Activated T-cell treated with anti-CD3 and anti-CD28 coated beads, Interleukin-2, amount 50 U/mL, for 72 hours (primary cell): ENCODE results near the gene GALNT9. TPM values are rescaled to one million over a fixed set of nuclear protein-coding genes. Genes with fewer than 3 reads are reported as not detected.
A peak's percentile ranks its signal among the peaks of the same experiment; 100 is the strongest.

ENCODE experiments used
- ATAC-seq, 2 donors: fragments of 150-1000 bp; cut with Tn5 transposase; replicated peaks in 1 of 2; 2 replicates each; pipeline ENCODE4 v1.10.0; 2021; ENCODE audit warnings: moderate library complexity in 2 of 2, mild to moderate bottlenecking in 1 of 2
- DNase-seq, 2 donors: peaks; one replicate each; pipeline ENCODE4 v3.0.0; 2021 to 2022; ENCODE audit warnings: mixed read lengths in 1 of 2
- H3K27ac Mint-ChIP-seq: one replicate; pipeline ENCODE4 v1.8.0; 2022; ENCODE audit warnings: mild to moderate bottlenecking, moderate library complexity, mixed read lengths
- H3K27me3 Mint-ChIP-seq: one replicate; pipeline ENCODE4 v1.8.0; 2022; ENCODE audit warnings: low read depth, mixed read lengths
- H3K36me3 Mint-ChIP-seq, 2 donors: one replicate each; pipeline ENCODE4 v1.8.0; 2022; ENCODE audit warnings: mixed read lengths in 2 of 2, mild to moderate bottlenecking in 1 of 2; ENCODE audit not compliant: insufficient read depth in 2 of 2
- H3K4me1 Mint-ChIP-seq: one replicate; pipeline ENCODE4 v1.8.0; 2022; ENCODE audit warnings: low read depth, mixed read lengths
- H3K4me3 Mint-ChIP-seq, 2 donors: one replicate each; pipeline ENCODE4 v1.8.0; 2022; ENCODE audit warnings: mild to moderate bottlenecking in 2 of 2, mixed read lengths in 2 of 2, moderate library complexity in 2 of 2
- H3K9me3 Mint-ChIP-seq, 2 donors: one replicate each; pipeline ENCODE4 v1.8.0; 2022; ENCODE audit warnings: mixed read lengths in 2 of 2
- total RNA-seq, 2 donors: library from RNA; stranded (reverse); gene quantifications; one replicate each; pipeline ENCODE4 v1.2.3, GENCODE V29; 2022

The GALNT9 gene
- total RNA-seq, 2 donors from 2014 or later = 0.42 to 0.53 TPM

DNA sequence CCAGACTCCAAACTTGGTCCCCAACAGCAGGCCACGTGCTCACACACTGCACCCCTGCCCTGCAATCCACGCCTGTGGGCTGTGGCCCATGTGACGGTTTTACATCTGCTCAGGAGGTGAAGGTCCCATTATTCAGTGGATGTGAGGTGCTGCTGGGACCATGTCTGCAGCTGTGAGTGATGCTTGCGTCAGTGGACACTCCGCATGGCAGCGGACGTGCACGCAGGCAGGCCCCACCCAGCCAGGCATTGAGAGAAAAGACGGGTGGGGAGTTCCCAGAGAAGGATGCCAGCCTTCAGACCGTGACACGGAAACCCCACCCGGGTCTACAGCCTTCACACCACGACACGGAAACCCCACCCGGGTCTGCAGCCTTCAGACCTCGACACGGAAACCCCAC, 117.6 kb downstream of the GALNT9 start:
- no peak for DNase-seq
- Mint-ChIP-seq H3K27me3 (no peaks in the 10 kb centered on the region), H3K27ac (no peak overlapping the region), H3K4me3 (no peak overlapping the region), H3K9me3 (peaks cover 0 to 2% of the 10 kb centered on the region in 2 donors), H3K4me1 (no peaks in the 10 kb centered on the region), H3K36me3 (peaks cover 0 to 2% of the 10 kb centered on the region in 2 donors)
- no peak for ATAC-seq

DNA sequence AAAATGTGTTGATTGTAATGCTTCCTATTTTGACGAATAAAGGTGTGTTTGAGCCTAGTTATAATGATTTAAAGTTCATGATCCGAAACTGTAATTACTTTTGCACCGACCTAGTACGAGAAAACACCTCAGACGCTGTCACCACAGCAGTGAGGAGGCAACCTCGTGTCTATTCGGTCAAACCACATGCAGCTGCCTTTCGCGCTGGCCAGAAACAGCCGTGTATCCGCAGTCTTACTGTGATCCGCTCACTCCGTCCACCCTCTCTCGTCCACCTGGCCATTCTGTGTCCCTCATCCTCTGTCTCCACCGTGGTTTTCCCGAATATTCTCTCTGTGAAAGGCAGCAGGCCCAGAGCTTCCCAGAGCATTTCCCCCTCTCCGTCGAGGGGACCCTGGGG, 118.1 kb downstream of the GALNT9 start:
- no peak for ATAC-seq
- no peak for DNase-seq
- no peak overlapping the region for H3K4me3 Mint-ChIP-seq
- H3K27ac Mint-ChIP-seq = no peak overlapping the region
- no peaks in the 10 kb centered on the region for H3K4me1 Mint-ChIP-seq
- H3K27me3 Mint-ChIP-seq = no peaks in the 10 kb centered on the region
- H3K9me3 Mint-ChIP-seq = peaks cover 0 to 2% of the 10 kb centered on the region in 2 donors
- H3K36me3 Mint-ChIP-seq = peaks cover 0 to 2% of the 10 kb centered on the region in 2 donors

GRCh38 chr12:132210223-132211055, 119.0 kb downstream of the GALNT9 start:
- H3K4me3 Mint-ChIP-seq = no peak overlapping the region
- H3K27me3 Mint-ChIP-seq = no peaks in the 10 kb centered on the region
- ATAC-seq (no peak), DNase-seq (no peak)
- H3K27ac Mint-ChIP-seq = no peak overlapping the region
- peaks cover 0 to 2% of the 10 kb centered on the region in 2 donors for H3K9me3 Mint-ChIP-seq
- H3K36me3 Mint-ChIP-seq = peaks cover 0 to 2% of the 10 kb centered on the region in 2 donors
- no peaks in the 10 kb centered on the region for H3K4me1 Mint-ChIP-seq

DNA sequence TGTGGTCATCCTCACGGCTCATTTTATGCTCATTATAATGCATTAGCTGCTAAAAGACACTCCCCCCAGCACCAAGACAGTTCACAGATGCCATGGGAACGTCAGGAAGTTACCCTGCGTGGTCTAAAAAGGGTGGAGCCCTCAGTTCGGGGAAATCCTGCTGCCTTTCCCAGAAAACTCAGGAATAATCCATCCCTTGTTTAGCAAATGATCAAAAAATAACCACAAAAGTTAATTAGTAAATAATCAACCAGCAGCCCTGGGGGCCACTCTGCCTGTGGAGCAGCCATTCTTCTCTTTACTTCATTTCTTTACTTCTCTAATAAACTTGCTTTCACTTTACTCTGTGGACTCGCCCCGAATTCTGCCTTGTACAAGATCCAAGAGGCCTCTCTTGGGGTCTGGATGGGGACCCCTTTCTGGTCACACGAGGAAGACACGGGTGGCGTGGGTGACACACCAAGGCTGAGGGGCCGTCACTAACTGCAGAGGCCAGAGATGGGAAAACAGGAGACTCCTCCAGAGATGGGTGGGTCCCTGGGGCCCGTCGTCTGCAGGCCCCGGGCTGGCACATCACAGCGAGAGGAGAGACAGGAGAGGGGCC, 119.7 kb downstream of the GALNT9 start:
- H3K4me3 Mint-ChIP-seq = no peak overlapping the region
- DNase-seq (no peak), ATAC-seq (no peak)
- peaks cover 0 to 2% of the 10 kb centered on the region in 2 donors for H3K36me3 Mint-ChIP-seq
- no peak overlapping the region for H3K27ac Mint-ChIP-seq
- H3K4me1 Mint-ChIP-seq = no peaks in the 10 kb centered on the region
- H3K9me3 Mint-ChIP-seq = peaks cover 0 to 2% of the 10 kb centered on the region in 2 donors
- peaks cover 3% of the 10 kb centered on the region for H3K27me3 Mint-ChIP-seq

GRCh38 chr12:132208153-132208823, 121.1 kb downstream of the GALNT9 start:
- peaks cover 0 to under 1% of the 10 kb centered on the region in 2 donors for H3K9me3 Mint-ChIP-seq
- H3K27me3 Mint-ChIP-seq = peaks cover 12% of the 10 kb centered on the region
- no peak overlapping the region for H3K4me3 Mint-ChIP-seq
- H3K36me3 Mint-ChIP-seq = no peaks in the 10 kb centered on the region
- no peak overlapping the region for H3K27ac Mint-ChIP-seq
- no peaks in the 10 kb centered on the region for H3K4me1 Mint-ChIP-seq
- no peak for DNase-seq
- no peak for ATAC-seq

DNA sequence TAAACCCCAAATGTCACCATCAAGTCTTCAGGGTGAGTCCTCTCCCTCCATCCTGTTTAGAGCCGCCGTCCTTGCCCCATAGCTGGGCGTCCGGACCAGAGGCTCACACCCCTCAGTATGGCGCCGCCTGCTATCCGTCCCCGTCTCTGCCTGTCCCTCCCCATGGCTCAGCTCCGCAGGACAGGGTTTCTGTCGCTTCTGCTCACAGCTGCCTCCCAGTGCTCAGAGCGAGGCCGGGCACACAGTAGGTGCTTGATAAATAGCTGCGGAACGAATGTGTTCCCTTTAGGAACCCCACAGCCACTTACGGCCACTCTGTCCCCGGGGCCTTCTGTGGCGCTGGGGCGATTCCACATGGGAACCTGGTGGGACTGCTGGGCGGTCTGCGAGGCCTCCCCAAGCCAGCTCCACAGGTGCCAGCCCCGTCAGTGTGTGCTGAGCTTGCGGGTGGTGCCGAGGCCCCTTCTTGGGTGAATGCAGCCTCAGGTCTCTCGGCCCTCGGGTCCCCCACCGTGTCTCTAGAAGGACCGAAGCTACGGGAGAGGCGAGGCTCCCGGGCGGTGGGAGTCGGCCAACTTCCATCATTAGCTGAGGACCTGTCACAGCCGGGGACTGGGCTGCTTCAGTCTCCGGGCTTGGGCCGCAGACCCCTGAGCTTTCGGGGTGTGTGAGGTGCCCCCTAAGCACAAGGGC, 122.2 kb downstream of the GALNT9 start:
- peak overlapping the region in 1 of 2 donors; percentile 4 for H3K4me3 Mint-ChIP-seq
- ATAC-seq (no peak), DNase-seq (no peak)
- no peaks in the 10 kb centered on the region for H3K9me3 Mint-ChIP-seq
- H3K36me3 Mint-ChIP-seq = no peaks in the 10 kb centered on the region
- H3K4me1 Mint-ChIP-seq = no peaks in the 10 kb centered on the region
- peaks cover 12% of the 10 kb centered on the region for H3K27me3 Mint-ChIP-seq
- no peak overlapping the region for H3K27ac Mint-ChIP-seq

GRCh38 chr12:132206046-132206434, 123.3 kb downstream of the GALNT9 start:
- Mint-ChIP-seq H3K9me3 (no peaks in the 10 kb centered on the region), H3K27me3 (peaks cover 12% of the 10 kb centered on the region), H3K27ac (no peak overlapping the region), H3K4me1 (no peaks in the 10 kb centered on the region), H3K36me3 (no peaks in the 10 kb centered on the region), H3K4me3 (peak overlapping the region in 1 of 2 donors; percentile 43)
- ATAC-seq (no peak), DNase-seq (no peak)

DNA sequence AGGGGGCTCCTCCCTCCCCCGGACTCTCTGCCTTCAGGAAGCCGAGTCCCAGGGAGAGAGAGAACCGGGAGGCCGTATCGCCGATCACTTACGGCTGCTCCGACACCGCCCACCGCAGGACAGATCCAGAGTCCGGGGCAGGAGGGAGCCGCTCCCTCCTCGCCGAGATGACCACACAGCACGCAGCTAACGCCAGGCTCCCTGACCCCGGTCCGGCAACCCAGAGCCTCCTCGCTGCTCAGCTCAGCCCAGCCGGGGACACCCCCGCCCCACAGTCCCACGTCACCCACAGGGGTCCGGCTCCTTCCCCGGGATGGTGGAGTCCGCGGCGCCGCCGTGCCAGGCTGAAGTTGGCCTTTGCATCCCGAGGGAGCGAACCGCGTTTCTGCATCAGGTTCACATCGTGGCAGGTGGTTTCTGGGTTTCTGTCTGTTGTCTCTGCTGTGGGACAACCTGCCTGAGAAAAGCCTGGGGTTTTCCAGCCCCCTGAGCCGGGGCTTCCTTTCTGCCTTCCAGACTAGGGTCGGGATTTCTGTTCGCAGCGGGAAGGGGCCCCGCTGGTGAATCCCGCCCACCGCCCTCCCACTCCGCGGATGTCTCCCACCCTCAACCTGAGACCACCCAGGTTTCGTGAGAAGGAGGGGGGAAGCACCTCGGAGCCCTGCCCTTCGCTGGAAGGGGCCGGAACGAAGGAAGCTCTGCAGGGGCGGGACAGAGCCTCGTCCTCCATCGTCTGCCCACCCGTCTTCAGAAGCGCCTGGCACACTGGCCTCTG, 123.9 kb downstream of the GALNT9 start:
- H3K27ac Mint-ChIP-seq = no peak overlapping the region
- no peak for ATAC-seq
- H3K36me3 Mint-ChIP-seq = no peaks in the 10 kb centered on the region
- no peaks in the 10 kb centered on the region for H3K9me3 Mint-ChIP-seq
- no peak for DNase-seq
- H3K4me1 Mint-ChIP-seq = no peaks in the 10 kb centered on the region
- peaks cover 12% of the 10 kb centered on the region for H3K27me3 Mint-ChIP-seq
- peak overlapping the region in 1 of 2 donors; percentile 57 for H3K4me3 Mint-ChIP-seq

DNA sequence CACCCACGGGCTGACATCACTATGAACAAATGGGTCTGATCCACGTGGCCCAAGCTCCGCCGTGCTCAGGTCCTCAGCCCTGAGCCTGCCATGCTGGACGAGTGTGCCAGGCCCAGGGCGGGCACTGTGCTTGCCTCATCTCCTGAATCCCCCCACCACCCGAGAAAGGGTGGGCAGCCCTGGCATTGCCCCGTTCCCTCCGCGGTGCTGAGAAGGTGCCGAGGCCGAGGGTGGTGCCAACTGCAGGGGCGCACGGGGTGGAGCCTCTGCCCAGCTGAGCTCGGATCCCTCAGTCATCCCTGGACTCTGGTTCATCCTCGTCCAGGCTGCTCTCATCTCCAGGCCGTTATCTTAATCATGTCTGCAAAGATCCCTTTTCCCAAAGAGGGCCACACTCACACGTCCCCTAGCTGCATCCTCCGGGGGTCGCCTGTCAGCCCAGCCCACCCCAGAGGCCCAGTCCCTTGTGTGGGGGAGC, 124.6 kb downstream of the GALNT9 start:
- ATAC-seq (no peak), DNase-seq (no peak)
- H3K36me3 Mint-ChIP-seq = no peaks in the 10 kb centered on the region
- H3K4me3 Mint-ChIP-seq = peak overlapping the region in 1 of 2 donors; percentile 57
- H3K9me3 Mint-ChIP-seq = no peaks in the 10 kb centered on the region
- H3K27ac Mint-ChIP-seq = no peak overlapping the region
- H3K27me3 Mint-ChIP-seq = peaks cover 12% of the 10 kb centered on the region
- H3K4me1 Mint-ChIP-seq = no peaks in the 10 kb centered on the region

DNA sequence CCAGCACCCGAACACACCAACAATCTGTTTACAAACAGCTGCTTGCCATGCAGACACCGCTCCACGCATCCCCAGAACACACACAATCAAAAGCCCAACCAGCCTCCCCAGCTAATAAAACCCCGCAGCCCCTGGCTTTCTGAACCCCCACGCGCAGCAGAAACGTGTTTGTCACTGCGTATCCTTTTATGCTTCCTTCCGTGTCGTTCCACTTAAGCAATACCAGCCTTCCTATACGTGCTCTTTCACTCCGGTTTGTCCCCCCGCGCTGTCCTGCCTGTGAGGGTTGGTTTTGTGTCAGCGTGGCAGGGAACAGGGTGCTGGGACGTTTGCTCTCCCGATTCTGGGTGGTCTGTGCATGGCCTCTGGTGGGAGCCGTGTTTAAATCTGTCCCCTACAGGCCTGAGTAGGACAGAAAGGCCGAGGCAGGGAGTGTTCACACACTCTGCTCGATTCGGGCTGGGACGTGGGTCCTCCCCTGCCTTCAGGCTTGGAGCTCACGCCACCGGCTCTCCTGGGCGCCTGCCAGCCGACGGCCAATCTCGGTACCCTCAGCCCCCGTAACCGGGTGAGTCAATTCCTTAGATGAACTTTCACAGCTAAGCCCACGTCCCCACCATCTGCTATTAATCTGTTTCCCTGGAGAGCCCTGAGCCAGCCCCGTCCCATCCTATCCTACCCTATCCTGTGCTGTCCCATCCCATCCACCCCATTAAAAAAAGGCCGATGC, 125.2 kb downstream of the GALNT9 start:
- Mint-ChIP-seq H3K4me3 (no peak overlapping the region), H3K36me3 (no peaks in the 10 kb centered on the region), H3K9me3 (no peaks in the 10 kb centered on the region), H3K27ac (no peak overlapping the region), H3K27me3 (peaks cover 12% of the 10 kb centered on the region), H3K4me1 (no peaks in the 10 kb centered on the region)
- no peak for ATAC-seq
- DNase-seq = no peak

DNA sequence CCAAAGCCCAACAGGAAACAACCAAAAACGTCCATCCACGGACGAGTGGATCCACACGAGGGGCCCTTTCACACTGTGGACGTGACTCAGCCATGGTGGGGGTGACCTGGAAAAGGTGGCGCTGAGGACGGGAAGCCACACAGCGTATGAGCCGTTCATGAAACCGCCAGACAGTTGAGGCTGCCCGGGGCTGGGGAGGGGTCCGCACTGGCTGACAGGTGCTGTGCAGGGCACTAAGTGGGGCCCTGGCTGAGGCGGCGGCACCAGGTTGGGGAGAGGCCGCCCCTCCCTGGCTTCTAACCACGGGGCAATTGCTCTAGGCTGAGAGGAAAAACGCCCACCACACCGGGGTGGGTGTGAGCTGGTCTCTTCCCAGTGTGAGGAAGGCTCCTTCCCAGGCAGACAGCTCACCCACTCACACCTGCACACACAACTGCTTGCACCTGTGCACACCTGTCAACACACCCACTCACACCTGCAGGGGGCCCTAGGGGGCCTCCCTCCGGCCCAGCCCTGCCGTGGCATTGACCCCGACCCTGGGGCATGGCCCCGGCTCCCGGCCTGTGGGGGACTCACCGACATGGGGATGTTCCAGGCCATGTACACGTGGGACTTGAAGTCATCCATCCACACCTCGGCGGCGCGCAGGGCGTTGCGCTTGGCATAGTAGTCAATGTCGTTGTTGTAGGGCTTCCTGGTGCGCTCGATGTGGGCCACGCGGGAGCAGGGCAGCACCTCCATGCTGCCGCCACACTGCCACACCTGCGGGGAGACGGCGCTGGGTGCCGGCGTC, 126.3 kb downstream of the GALNT9 start:
- H3K4me3 Mint-ChIP-seq = no peak overlapping the region
- peaks cover 12% of the 10 kb centered on the region for H3K27me3 Mint-ChIP-seq
- H3K36me3 Mint-ChIP-seq = no peaks in the 10 kb centered on the region
- DNase-seq (no peak), ATAC-seq (no peak)
- H3K4me1 Mint-ChIP-seq = no peaks in the 10 kb centered on the region
- no peak overlapping the region for H3K27ac Mint-ChIP-seq
- no peaks in the 10 kb centered on the region for H3K9me3 Mint-ChIP-seq
